HEK293T (cell line): ENCODE data around the gene MYBPC3.

Experiments
- BHLHE40 ChIP-seq: fragments of 450-650 bp; IDR thresholded peaks from 2 replicates; pipeline ENCODE4 v1.6.1; 2016; ENCODE audit warnings: mild to moderate bottlenecking, moderate library complexity, borderline replicate concordance
- CTBP1 ChIP-seq: fragments of 450-650 bp; IDR thresholded peaks from 2 replicates; pipeline ENCODE4 v1.6.1; 2016; ENCODE audit warnings: borderline replicate concordance
- ELF4 ChIP-seq: fragments of 450-650 bp; IDR thresholded peaks from 2 replicates; pipeline ENCODE4 v1.6.1; 2017; ENCODE audit warnings: antibody characterized with exemption
- FOXK2 ChIP-seq: fragments of 450-650 bp; IDR thresholded peaks from 2 replicates; pipeline ENCODE4 v1.6.1; 2016; ENCODE audit warnings: mild to moderate bottlenecking
- FOXM1 ChIP-seq: fragments of 450-650 bp; IDR thresholded peaks from 2 replicates; pipeline ENCODE4 v1.6.1; 2017; ENCODE audit warnings: mild to moderate bottlenecking, borderline replicate concordance
- HDGF ChIP-seq: fragments of 450-650 bp; IDR thresholded peaks from 2 replicates; pipeline ENCODE4 v1.6.1; 2017; ENCODE audit warnings: antibody characterized with exemption, borderline replicate concordance
- L3MBTL2 ChIP-seq: fragments of 450-650 bp; conservative IDR thresholded peaks from 2 replicates; pipeline ENCODE4 v1.6.1; 2016; ENCODE audit warnings: mild to moderate bottlenecking
- LEF1 ChIP-seq: fragments of 450-650 bp; IDR thresholded peaks from 2 replicates; pipeline ENCODE4 v1.6.1; 2017; ENCODE audit warnings: mild to moderate bottlenecking, borderline replicate concordance
- NFRKB ChIP-seq: fragments of 450-650 bp; IDR thresholded peaks from 2 replicates; pipeline ENCODE4 v1.6.1; 2016; ENCODE audit warnings: mild to moderate bottlenecking, moderate library complexity
- SP1 ChIP-seq: fragments of 450-650 bp; IDR thresholded peaks from 2 replicates; pipeline ENCODE4 v1.6.1; 2017
- TARDBP ChIP-seq: fragments of 450-650 bp; IDR thresholded peaks from 2 replicates; pipeline ENCODE4 v1.6.1; 2016
- TF ChIP-seq, protein P1 (sequence below): fragments of 450-650 bp; IDR thresholded peaks from 2 replicates; pipeline ENCODE4 v1.6.1; 2016

DNA sequence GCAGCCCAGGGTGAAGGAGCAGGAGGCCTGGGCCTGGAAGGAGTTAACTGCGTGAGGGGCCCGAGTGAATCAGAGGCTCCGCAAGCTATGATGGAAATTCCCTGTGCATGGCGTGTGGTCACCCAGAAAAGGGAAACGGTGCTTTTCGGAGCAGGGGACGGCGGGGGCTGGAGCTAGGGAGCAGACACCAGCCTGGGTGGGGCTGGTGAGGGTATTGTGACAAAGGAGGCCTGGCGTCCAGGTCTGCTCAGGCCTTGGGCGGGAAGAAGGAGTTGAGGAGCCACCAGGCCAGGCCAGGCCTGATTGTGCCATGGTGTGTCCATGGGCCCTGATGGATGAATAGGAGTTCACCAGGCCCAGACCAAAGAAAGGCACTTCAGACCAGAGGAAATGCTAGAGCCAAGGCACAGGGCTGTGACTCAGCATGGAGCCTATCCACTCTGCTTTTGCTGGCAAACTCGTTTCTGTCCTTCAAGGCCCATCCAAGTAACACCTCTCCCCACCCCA, 38.6 kb upstream of the MYBPC3 start:
- TF ChIP-seq FOXK2 (no peak), BHLHE40 (no peak), TARDBP (no peak), CTBP1 (no peak), LEF1 (no peak), HDGF (no peak), FOXM1 (no peak), ELF4 (no peak), SP1 (no peak), NFRKB (no peak), L3MBTL2 (no peak)
- TF ChIP-seq, protein P1, sequence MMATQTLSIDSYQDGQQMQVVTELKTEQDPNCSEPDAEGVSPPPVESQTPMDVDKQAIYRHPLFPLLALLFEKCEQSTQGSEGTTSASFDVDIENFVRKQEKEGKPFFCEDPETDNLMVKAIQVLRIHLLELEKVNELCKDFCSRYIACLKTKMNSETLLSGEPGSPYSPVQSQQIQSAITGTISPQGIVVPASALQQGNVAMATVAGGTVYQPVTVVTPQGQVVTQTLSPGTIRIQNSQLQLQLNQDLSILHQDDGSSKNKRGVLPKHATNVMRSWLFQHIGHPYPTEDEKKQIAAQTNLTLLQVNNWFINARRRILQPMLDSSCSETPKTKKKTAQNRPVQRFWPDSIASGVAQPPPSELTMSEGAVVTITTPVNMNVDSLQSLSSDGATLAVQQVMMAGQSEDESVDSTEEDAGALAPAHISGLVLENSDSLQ: no peak
